ENCODE measurements around the gene ADSL.

DNA sequence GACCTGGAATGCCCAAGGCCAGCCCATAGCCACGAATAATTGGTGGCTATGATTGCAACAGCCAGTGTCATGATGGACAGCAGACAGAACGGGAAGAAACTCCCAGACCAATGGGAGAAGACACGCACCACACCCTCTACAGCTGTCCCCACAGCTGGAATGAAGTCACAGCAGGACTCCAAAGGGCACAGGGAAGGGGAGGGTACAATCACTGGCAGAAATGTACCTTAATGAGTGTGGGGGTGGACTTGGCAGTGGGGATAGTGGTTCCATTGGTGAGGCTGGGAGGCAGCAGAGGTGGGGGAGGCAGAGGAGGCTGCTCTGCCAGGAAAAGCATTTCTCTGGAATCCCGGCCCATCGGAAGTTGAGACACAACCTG lies 77.0 kb downstream of the ADSL start:
- no peak for TF ChIP-seq NRF1 (IDR thresholded peaks at IDR 0.05; ENCODE audit: low read depth, low read length)
- TF ChIP-seq, protein P1, sequence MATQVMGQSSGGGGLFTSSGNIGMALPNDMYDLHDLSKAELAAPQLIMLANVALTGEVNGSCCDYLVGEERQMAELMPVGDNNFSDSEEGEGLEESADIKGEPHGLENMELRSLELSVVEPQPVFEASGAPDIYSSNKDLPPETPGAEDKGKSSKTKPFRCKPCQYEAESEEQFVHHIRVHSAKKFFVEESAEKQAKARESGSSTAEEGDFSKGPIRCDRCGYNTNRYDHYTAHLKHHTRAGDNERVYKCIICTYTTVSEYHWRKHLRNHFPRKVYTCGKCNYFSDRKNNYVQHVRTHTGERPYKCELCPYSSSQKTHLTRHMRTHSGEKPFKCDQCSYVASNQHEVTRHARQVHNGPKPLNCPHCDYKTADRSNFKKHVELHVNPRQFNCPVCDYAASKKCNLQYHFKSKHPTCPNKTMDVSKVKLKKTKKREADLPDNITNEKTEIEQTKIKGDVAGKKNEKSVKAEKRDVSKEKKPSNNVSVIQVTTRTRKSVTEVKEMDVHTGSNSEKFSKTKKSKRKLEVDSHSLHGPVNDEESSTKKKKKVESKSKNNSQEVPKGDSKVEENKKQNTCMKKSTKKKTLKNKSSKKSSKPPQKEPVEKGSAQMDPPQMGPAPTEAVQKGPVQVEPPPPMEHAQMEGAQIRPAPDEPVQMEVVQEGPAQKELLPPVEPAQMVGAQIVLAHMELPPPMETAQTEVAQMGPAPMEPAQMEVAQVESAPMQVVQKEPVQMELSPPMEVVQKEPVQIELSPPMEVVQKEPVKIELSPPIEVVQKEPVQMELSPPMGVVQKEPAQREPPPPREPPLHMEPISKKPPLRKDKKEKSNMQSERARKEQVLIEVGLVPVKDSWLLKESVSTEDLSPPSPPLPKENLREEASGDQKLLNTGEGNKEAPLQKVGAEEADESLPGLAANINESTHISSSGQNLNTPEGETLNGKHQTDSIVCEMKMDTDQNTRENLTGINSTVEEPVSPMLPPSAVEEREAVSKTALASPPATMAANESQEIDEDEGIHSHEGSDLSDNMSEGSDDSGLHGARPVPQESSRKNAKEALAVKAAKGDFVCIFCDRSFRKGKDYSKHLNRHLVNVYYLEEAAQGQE (IDR thresholded peaks at IDR 0.05; ENCODE audit: low read depth, low read length): no peak
- TF ChIP-seq, protein P2, sequence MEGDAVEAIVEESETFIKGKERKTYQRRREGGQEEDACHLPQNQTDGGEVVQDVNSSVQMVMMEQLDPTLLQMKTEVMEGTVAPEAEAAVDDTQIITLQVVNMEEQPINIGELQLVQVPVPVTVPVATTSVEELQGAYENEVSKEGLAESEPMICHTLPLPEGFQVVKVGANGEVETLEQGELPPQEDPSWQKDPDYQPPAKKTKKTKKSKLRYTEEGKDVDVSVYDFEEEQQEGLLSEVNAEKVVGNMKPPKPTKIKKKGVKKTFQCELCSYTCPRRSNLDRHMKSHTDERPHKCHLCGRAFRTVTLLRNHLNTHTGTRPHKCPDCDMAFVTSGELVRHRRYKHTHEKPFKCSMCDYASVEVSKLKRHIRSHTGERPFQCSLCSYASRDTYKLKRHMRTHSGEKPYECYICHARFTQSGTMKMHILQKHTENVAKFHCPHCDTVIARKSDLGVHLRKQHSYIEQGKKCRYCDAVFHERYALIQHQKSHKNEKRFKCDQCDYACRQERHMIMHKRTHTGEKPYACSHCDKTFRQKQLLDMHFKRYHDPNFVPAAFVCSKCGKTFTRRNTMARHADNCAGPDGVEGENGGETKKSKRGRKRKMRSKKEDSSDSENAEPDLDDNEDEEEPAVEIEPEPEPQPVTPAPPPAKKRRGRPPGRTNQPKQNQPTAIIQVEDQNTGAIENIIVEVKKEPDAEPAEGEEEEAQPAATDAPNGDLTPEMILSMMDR (IDR thresholded peaks at IDR 0.05): no peak
- no peak for TF ChIP-seq RCOR1 (IDR thresholded peaks at IDR 0.05; ENCODE audit: low read length)
- TF ChIP-seq, protein P3, sequence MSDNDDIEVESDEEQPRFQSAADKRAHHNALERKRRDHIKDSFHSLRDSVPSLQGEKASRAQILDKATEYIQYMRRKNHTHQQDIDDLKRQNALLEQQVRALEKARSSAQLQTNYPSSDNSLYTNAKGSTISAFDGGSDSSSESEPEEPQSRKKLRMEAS (IDR thresholded peaks at IDR 0.05; ENCODE audit: low read depth): no peak
- TF ChIP-seq YY1 (IDR thresholded peaks at IDR 0.05; ENCODE audit: low read depth): no peak
- no peak for TF ChIP-seq EP300 (IDR thresholded peaks at IDR 0.05; ENCODE audit: borderline replicate concordance in 1 of 2, low read depth in 1 of 2, low read length in 1 of 2)
- TF ChIP-seq RAD21 (IDR thresholded peaks at IDR 0.05; ENCODE audit: low read length): no peak
- no peak for TF ChIP-seq TAF1 (IDR thresholded peaks at IDR 0.05; ENCODE audit: borderline replicate concordance, low read depth, low read length)
- TF ChIP-seq, protein P4, sequence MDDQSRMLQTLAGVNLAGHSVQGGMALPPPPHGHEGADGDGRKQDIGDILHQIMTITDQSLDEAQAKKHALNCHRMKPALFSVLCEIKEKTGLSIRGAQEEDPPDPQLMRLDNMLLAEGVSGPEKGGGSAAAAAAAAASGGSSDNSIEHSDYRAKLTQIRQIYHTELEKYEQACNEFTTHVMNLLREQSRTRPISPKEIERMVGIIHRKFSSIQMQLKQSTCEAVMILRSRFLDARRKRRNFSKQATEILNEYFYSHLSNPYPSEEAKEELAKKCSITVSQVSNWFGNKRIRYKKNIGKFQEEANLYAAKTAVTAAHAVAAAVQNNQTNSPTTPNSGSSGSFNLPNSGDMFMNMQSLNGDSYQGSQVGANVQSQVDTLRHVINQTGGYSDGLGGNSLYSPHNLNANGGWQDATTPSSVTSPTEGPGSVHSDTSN (IDR thresholded peaks at IDR 0.05): no peak
- TF ChIP-seq, protein P5, sequence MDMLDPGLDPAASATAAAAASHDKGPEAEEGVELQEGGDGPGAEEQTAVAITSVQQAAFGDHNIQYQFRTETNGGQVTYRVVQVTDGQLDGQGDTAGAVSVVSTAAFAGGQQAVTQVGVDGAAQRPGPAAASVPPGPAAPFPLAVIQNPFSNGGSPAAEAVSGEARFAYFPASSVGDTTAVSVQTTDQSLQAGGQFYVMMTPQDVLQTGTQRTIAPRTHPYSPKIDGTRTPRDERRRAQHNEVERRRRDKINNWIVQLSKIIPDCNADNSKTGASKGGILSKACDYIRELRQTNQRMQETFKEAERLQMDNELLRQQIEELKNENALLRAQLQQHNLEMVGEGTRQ (IDR thresholded peaks at IDR 0.05; ENCODE audit: borderline replicate concordance, low read depth, low read length): no peak

Data from SK-N-SH (cell line).